CD4-positive, alpha-beta T cell treated with Interleukin-17A for 4 hours (primary cell): ENCODE data around the gene NLRX1.
A peak's percentile ranks its signal among the peaks of the same experiment; 100 is the strongest.
"Not testable (repeated sequence)": the region's sequence is repeated elsewhere in the genome, so short reads cannot be mapped to it uniquely, and the experiment has no call there.

Source experiments
- DNase-seq: peaks from one replicate; pipeline ENCODE4 v3.0.0-alpha.2; 2020; ENCODE audit warnings: mixed read lengths

The NLRX1 gene

GRCh38 chr11:119185981-119186634, 17.6 kb downstream of the NLRX1 start:
- no peak for DNase-seq

GRCh38 chr11:119187123-119187892, 18.8 kb downstream of the NLRX1 start:
- no peak for DNase-seq

- no peak for DNase-seq
Observed at GRCh38 chr11:119188067-119188466, 19.5 kb downstream of the NLRX1 start.

GRCh38 chr11:119188887-119189286, 20.4 kb downstream of the NLRX1 start:
- DNase-seq: no peak

GRCh38 chr11:119189393-119189792, 20.9 kb downstream of the NLRX1 start:
- DNase-seq: no peak

GRCh38 chr11:119190531-119190930, 22.0 kb downstream of the NLRX1 start:
- no peak for DNase-seq

- not testable (repeated sequence) for DNase-seq
Observed at GRCh38 chr11:119191265-119191664, 22.7 kb downstream of the NLRX1 start.

- no peak for DNase-seq
Observed at GRCh38 chr11:119192111-119192510, 23.6 kb downstream of the NLRX1 start.

GRCh38 chr11:119193001-119193400, 24.5 kb downstream of the NLRX1 start:
- DNase-seq: no peak

GRCh38 chr11:119193626-119194025, 25.1 kb downstream of the NLRX1 start:
- DNase-seq: no peak

GRCh38 chr11:119194811-119195440, 26.4 kb downstream of the NLRX1 start:
- no peak for DNase-seq

GRCh38 chr11:119195680-119196079, 27.2 kb downstream of the NLRX1 start:
- DNase-seq: no peak

- peak; percentile 81 for DNase-seq
Observed at GRCh38 chr11:119196833-119197483, 28.4 kb downstream of the NLRX1 start.

- DNase-seq: no peak
Observed at GRCh38 chr11:119198925-119199324, 30.4 kb downstream of the NLRX1 start.

GRCh38 chr11:119201236-119201635, 32.7 kb downstream of the NLRX1 start:
- DNase-seq: not testable (repeated sequence)

- DNase-seq: no peak
Observed at GRCh38 chr11:119202554-119202953, 34.0 kb downstream of the NLRX1 start.

GRCh38 chr11:119204066-119204465, 35.5 kb downstream of the NLRX1 start:
- DNase-seq: no peak

GRCh38 chr11:119205080-119205479, 36.6 kb downstream of the NLRX1 start:
- no peak for DNase-seq

- peak; percentile 97 for DNase-seq
Observed at GRCh38 chr11:119205574-119206510, 37.3 kb downstream of the NLRX1 start, which contains the start of gene CBL. CBL (plus strand) TSS chr11:119206339; CDS start chr11:119206418, 79 bp downstream.

- DNase-seq: peak; percentile 65
Observed at GRCh38 chr11:119206511-119207414, 38.2 kb downstream of the NLRX1 start.

GRCh38 chr11:119207415-119207960, 39.0 kb downstream of the NLRX1 start:
- DNase-seq: no peak
